HepG2 (cell line): ENCODE measurements around the gene PPP1R13L. TPM values are rescaled to one million over a fixed set of nuclear protein-coding genes. Genes with fewer than 3 reads are reported as not detected.

ENCODE experiments used
- ASH2L ChIP-seq: fragments of 300-600, 200-600 bp; sonication (generic); IDR thresholded peaks from 2 replicates; pipeline ENCODE4 v1.7.0; 2017; ENCODE audit warnings: low read depth, mild to moderate bottlenecking, moderate library complexity, mixed read lengths, low read length; ENCODE audit not compliant: insufficient read length
- EED ChIP-seq: sonication (generic); formaldehyde crosslinking; IDR thresholded peaks from 2 replicates; pipeline ENCODE4 v1.5.0; 2020; ENCODE audit warnings: mild to moderate bottlenecking, missing genetic modification reagents
- GATAD2A ChIP-seq: IDR thresholded peaks from 2 replicates; pipeline ENCODE4 v1.6.1; 2016
- HNF4G ChIP-seq, 2 experiments: sonication (generic) in 1 of 2; formaldehyde crosslinking in 1 of 2; IDR thresholded peaks; 2 replicates each; pipeline versions ENCODE4 v1.4.0 to v1.6.1; 2011 to 2020; ENCODE audit warnings: borderline replicate concordance in 2 of 2, low read depth in 2 of 2, mild to moderate bottlenecking in 2 of 2, low read length in 1 of 2, missing genetic modification reagents in 1 of 2, moderate library complexity in 1 of 2
- MATR3 ChIP-seq: sonication (generic); formaldehyde crosslinking; IDR thresholded peaks from 2 replicates; pipeline ENCODE4 v1.4.0; 2020; ENCODE audit warnings: missing genetic modification reagents
- MXD1 ChIP-seq: sonication (generic); formaldehyde crosslinking; IDR thresholded peaks from 2 replicates; pipeline ENCODE4 v1.4.0; 2020; ENCODE audit warnings: mild to moderate bottlenecking, missing genetic modification reagents
- NR2F6 ChIP-seq, 2 experiments: IDR thresholded peaks; 2 replicates each; pipeline ENCODE4 v1.6.1; 2016; ENCODE audit warnings: antibody characterized with exemption in 1 of 2, mild to moderate bottlenecking in 1 of 2
- PATZ1 ChIP-seq: sonication (generic); formaldehyde crosslinking; IDR thresholded peaks from 2 replicates; pipeline ENCODE4 v1.4.0; 2020; ENCODE audit warnings: missing genetic modification reagents
- PRDM15 ChIP-seq: sonication (generic); formaldehyde crosslinking; IDR thresholded peaks from 2 replicates; pipeline ENCODE4 v1.4.0; 2020; ENCODE audit warnings: missing genetic modification reagents
- PREB ChIP-seq: sonication (generic); formaldehyde crosslinking; IDR thresholded peaks from 2 replicates; pipeline ENCODE4 v1.4.0; 2020; ENCODE audit warnings: missing genetic modification reagents
- RELA ChIP-seq: sonication (generic); formaldehyde crosslinking; IDR thresholded peaks from 2 replicates; pipeline ENCODE4 v1.4.0; 2020; ENCODE audit warnings: missing genetic modification reagents
- TOPORS ChIP-seq: sonication (generic); formaldehyde crosslinking; IDR thresholded peaks from 2 replicates; pipeline ENCODE4 v1.8.0; 2023; ENCODE audit warnings: mild to moderate bottlenecking, missing genetic modification reagents
- ZMYM4 ChIP-seq: sonication (generic); formaldehyde crosslinking; IDR thresholded peaks from 2 replicates; pipeline ENCODE4 v1.8.1; 2023; ENCODE audit warnings: mild to moderate bottlenecking, missing genetic modification reagents
- ZNF335 ChIP-seq: sonication (generic); formaldehyde crosslinking; IDR thresholded peaks from 2 replicates; pipeline ENCODE4 v1.4.0; 2020; ENCODE audit warnings: missing genetic modification reagents
- ZNF34 ChIP-seq: sonication (generic); formaldehyde crosslinking; IDR thresholded peaks from 2 replicates; pipeline ENCODE4 v1.4.0; 2020; ENCODE audit warnings: mild to moderate bottlenecking, missing genetic modification reagents, borderline replicate concordance
- ZNF414 ChIP-seq: sonication (generic); formaldehyde crosslinking; IDR thresholded peaks from 2 replicates; pipeline ENCODE4 v1.5.0; 2020; ENCODE audit warnings: missing genetic modification reagents
- ZNF431 ChIP-seq: sonication (generic); formaldehyde crosslinking; IDR thresholded peaks from 2 replicates; pipeline ENCODE4 v1.9.0; 2022; ENCODE audit warnings: missing genetic modification reagents, low read depth, mild to moderate bottlenecking, borderline replicate concordance
- ZNF556 ChIP-seq: sonication (generic); formaldehyde crosslinking; IDR thresholded peaks from 2 replicates; pipeline ENCODE4 v1.4.0; 2020; ENCODE audit warnings: mild to moderate bottlenecking, missing genetic modification reagents, borderline replicate concordance
- ZNF670 ChIP-seq: sonication (generic); formaldehyde crosslinking; IDR thresholded peaks from 2 replicates; pipeline ENCODE4 v1.8.0; 2022; ENCODE audit warnings: mild to moderate bottlenecking, missing genetic modification reagents, borderline replicate concordance
- polyA plus RNA-seq, 8 experiments: library from polyadenylated mRNA; depleted of rRNA in 3 of 8; stranded (reverse) in 7 of 8; unstranded in 1 of 8; fragments of >200 nt; fragmentation: Illumina TruSeq in 4 of 8; extraction: Trizol in 4 of 8; gene quantifications; 2 replicates each; pipeline versions ENCODE4 v1.2.1 to v1.2.3, GENCODE V29; 2011 to 2016; ENCODE audit warnings: low read depth in 4 of 8, missing spikeins in 1 of 8, mixed read lengths in 1 of 8; ENCODE audit not compliant: insufficient read depth in 1 of 8
- total RNA-seq, 5 experiments: library from RNA; depleted of rRNA; stranded (reverse); fragments of >200 nt; fragmentation: Illumina TruSeq; extraction: Trizol; gene quantifications; 2 replicates each; pipeline ENCODE4 v1.2.3, GENCODE V29; 2016; ENCODE audit warnings: low read depth in 1 of 5

The PPP1R13L gene
- total and polyA plus RNA-seq, 2 of the 13 experiments (the other 11 are each of a cell fraction or from before 2014, with no cell fraction given): 1.3 to 6.6 TPM

GRCh38 chr19:45444318-45445041 lies 39.6 kb upstream of the PPP1R13L start (continued):
- TF ChIP-seq HNF4G (IDR thresholded peaks at IDR 0.05; ENCODE audit: borderline replicate concordance, low read depth, low read length): peak; percentile 8; the same call in 1 of the 2 replicates
- TF ChIP-seq HNF4G (CRISPR knock-in tag; IDR thresholded peaks at IDR 0.05; ENCODE audit: borderline replicate concordance, low read depth): no peak; the same call in 1 of the 2 replicates
- TF ChIP-seq PRDM15: no peak
- no peak for TF ChIP-seq PREB (CRISPR knock-in tag)
- TF ChIP-seq NR2F6 (IDR thresholded peaks at IDR 0.05): no peak; the same call in 1 of the 2 replicates
- peak; percentile 57 for TF ChIP-seq NR2F6 (CRISPR knock-in tag; IDR thresholded peaks at IDR 0.05)
- no peak for TF ChIP-seq ZNF556 (CRISPR knock-in tag)
- TF ChIP-seq ZNF335 (CRISPR knock-in tag): no peak
- no peak for TF ChIP-seq ZNF431
- TF ChIP-seq ZNF34 (CRISPR knock-in tag): no peak
- no peak for TF ChIP-seq TOPORS (CRISPR knock-in tag)
- TF ChIP-seq ZNF670 (CRISPR knock-in tag): peak; percentile 39; the same call in 1 of the 2 replicates
- TF ChIP-seq GATAD2A (CRISPR knock-in tag): peak; percentile 39; the same call in 1 of the 2 replicates
- TF ChIP-seq ASH2L: peak; percentile 56
- TF ChIP-seq EED (CRISPR knock-in tag): no peak
- TF ChIP-seq MATR3 (CRISPR knock-in tag): no peak
- no peak for TF ChIP-seq RELA (CRISPR knock-in tag)
- no peak for TF ChIP-seq MXD1
- TF ChIP-seq ZMYM4 (CRISPR knock-in tag): no peak
- TF ChIP-seq PATZ1 (CRISPR knock-in tag): peak; percentile 91
- no peak for TF ChIP-seq ZNF414 (CRISPR knock-in tag)
